ENCODE results near the gene PRM3.

Gene PRM3

DNA sequence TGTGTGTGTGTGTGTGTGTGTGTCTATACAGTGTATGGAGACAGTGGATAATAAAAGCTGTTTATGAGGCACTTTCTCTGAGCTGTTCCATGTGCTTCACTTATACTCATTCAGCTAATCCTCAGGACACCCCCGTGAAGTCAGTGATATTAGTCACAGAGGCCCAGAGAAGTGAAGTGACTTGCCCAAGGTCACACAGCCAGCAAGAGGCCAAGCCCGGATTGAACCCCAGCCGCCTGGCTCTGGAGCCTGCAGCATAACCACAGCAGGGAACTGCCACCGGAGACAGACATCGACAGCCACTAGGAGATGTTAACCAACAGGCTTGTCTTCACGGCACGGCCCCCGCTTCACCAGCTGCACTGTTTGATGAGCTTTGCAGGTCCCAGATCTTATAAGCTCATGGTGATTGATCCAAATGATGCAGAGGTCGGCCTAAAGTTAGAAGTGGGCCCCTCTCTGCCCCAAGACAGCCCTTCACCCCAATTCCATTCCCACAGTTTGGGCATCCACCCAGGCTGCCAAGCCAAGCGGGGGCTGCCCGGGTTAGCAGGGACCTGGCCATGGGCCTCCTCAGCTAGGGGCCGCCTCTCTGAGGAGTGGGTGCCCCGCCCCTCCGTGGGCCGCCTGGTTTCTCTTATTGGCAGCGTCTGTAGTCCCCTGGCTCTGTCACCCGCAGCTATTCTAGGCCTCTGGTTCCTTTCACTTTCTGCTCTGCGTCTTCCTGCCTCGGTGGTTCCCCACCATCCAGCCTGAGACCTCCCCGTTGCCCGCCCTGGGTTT, 48.3 kb downstream of the PRM3 start:
- no peak for DNase-seq (ENCODE audit: low spot score)

DNA sequence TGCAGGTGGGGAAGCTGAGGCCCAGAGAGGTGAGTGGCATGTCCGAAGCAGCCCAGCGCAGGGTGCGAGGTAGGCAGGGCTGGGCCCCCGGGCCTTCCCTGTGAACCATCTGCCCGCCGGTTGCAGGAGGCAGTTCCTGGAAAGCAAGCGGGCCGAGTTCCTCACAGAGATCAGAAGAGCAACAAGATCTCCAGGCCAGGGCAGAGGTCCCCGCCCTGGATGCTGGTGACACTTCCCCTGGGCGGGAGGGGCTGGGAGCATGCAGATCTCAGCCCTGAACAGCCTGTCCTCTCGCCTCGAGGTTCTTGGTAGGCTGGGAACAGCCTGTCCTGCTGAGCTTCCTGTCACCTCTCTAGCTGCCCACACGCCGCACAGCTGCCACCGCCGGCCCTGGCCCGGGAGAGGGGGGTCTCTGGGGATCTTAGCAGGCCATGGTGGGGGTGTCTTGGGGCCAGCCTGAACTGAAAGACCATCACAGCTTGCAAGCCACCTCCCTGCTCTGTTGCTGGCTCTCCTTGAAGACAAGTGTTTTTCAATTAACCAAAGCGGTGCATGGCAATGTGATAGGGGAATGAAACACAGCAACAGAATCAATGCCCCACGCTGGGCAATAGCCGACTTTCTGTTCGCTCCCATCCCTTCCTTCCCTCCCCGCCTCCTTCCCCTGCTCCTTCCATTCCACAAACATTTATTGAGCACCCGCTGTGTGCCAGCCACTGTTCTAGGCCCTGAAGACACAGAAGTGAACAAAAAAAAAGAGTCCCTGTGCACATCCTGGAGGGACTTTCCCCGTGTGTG, 49.1 kb downstream of the PRM3 start:
- no peak for DNase-seq (ENCODE audit: low spot score)

Measured in hematopoietic multipotent progenitor cell treated with erythropoietin and hydrocortisone succinate and interleukin-3 and kit ligand, for 17 days (in vitro differentiated cells).